ENCODE data around the gene NPAT.

- no peak for TF ChIP-seq POLR2AphosphoS5 (IDR thresholded peaks at IDR 0.05)
- no peak for TF ChIP-seq CTCF (IDR thresholded peaks at IDR 0.05; ENCODE audit: poor library complexity, severe bottlenecking)
- no peak for TF ChIP-seq EP300 (conservative IDR thresholded peaks at IDR 0.05; ENCODE audit: poor library complexity, severe bottlenecking)
- TF ChIP-seq, protein P1, sequence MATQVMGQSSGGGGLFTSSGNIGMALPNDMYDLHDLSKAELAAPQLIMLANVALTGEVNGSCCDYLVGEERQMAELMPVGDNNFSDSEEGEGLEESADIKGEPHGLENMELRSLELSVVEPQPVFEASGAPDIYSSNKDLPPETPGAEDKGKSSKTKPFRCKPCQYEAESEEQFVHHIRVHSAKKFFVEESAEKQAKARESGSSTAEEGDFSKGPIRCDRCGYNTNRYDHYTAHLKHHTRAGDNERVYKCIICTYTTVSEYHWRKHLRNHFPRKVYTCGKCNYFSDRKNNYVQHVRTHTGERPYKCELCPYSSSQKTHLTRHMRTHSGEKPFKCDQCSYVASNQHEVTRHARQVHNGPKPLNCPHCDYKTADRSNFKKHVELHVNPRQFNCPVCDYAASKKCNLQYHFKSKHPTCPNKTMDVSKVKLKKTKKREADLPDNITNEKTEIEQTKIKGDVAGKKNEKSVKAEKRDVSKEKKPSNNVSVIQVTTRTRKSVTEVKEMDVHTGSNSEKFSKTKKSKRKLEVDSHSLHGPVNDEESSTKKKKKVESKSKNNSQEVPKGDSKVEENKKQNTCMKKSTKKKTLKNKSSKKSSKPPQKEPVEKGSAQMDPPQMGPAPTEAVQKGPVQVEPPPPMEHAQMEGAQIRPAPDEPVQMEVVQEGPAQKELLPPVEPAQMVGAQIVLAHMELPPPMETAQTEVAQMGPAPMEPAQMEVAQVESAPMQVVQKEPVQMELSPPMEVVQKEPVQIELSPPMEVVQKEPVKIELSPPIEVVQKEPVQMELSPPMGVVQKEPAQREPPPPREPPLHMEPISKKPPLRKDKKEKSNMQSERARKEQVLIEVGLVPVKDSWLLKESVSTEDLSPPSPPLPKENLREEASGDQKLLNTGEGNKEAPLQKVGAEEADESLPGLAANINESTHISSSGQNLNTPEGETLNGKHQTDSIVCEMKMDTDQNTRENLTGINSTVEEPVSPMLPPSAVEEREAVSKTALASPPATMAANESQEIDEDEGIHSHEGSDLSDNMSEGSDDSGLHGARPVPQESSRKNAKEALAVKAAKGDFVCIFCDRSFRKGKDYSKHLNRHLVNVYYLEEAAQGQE (IDR thresholded peaks at IDR 0.05; ENCODE audit: borderline replicate concordance) = no peak
- TF ChIP-seq RAD21 (conservative IDR thresholded peaks at IDR 0.05) = no peak
- TF ChIP-seq EZH2 (IDR thresholded peaks at IDR 0.05; ENCODE audit: borderline replicate concordance, insufficient read depth, low read length, poor library complexity, severe bottlenecking) = no peak
- no peak for TF ChIP-seq TAF1 (IDR thresholded peaks at IDR 0.05; ENCODE audit: low read depth)
- no peak for TF ChIP-seq SMC3 (conservative IDR thresholded peaks at IDR 0.05; ENCODE audit: poor library complexity)
- TF ChIP-seq MXI1 (conservative IDR thresholded peaks at IDR 0.05; ENCODE audit: poor library complexity, severe bottlenecking) = no peak
These were observed 86.4 kb downstream of the NPAT start for GRCh38 chr11:108135845-108136544.
